Type B pancreatic cell (in vitro differentiated cells): ENCODE measurements around the gene SMCO2. TPM values are rescaled to one million over a fixed set of nuclear protein-coding genes. Genes with fewer than 3 reads are reported as not detected.

Source experiments
- DNase-seq: peaks from one replicate; pipeline ENCODE4 v3.0.0; 2021; ENCODE audit warnings: mixed read lengths; ENCODE audit not compliant: unreplicated experiment; ENCODE audit errors: extremely low spot score
- H3K27ac Mint-ChIP-seq: 2 replicates; pipeline ENCODE4 v1.8.0; 2021; ENCODE audit warnings: mild to moderate bottlenecking, mixed read lengths
- H3K27me3 Mint-ChIP-seq: 2 replicates; pipeline ENCODE4 v1.8.0; 2021; ENCODE audit warnings: mixed read lengths
- H3K36me3 Mint-ChIP-seq: 2 replicates; pipeline ENCODE4 v1.8.0; 2021; ENCODE audit warnings: mixed read lengths
- H3K4me1 Mint-ChIP-seq: one replicate; pipeline ENCODE4 v1.8.0; 2021; ENCODE audit warnings: mixed read lengths; ENCODE audit not compliant: unreplicated experiment
- H3K4me3 Mint-ChIP-seq: 2 replicates; pipeline ENCODE4 v1.8.0; 2021; ENCODE audit warnings: mild to moderate bottlenecking, mixed read lengths
- H3K9me3 Mint-ChIP-seq: 2 replicates; pipeline ENCODE4 v1.8.0; 2021; ENCODE audit warnings: mixed read lengths
- CTCF ChIP-seq: fragments of 200-600 bp; sonication (generic); conservative IDR thresholded peaks from 2 replicates; pipeline ENCODE4 v1.5.0; 2021; ENCODE audit warnings: antibody characterized with exemption, mild to moderate bottlenecking
- total RNA-seq: library from RNA; stranded (reverse); gene quantifications from 2 replicates; pipeline ENCODE4 v1.2.1, GENCODE V29; 2021; ENCODE audit warnings: low replicate concordance

Gene SMCO2
- total RNA-seq, 1 donor from 2014 or later, result not detected

DNA sequence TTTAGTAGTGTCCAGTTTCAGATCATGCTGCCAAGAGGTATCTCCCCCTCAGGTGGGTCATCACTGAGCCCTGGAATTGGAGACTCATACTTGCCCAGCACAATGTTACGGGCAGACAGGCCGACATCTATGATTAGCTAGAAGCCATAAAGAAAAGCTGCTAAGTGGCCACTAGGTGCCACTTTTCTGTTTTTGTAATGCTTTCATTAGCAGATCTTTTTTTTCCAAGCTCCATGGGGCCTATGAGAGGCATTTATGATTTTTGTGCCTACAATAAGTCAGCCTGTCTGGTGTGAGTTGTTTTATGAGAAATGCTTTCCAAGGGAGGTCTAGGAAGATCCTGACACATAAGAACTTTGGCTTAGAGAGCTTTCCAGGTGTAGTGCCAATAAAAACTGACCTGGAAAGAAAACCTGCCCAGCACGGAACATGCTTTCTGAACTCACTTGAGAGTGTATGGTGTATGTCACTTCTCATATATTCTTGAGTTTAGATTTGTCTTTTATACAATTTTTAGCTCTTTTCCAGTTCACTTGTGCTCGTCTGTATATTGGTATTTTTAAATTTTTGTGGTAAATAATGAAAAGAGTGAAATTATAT is 21.8 kb upstream of the SMCO2 start:
- DNase-seq, result no peak
- H3K4me1 Mint-ChIP-seq, result no peaks in the 10 kb centered on the region

GRCh38 chr12:27425306-27425705 is 21.2 kb upstream of the SMCO2 start:
- TF ChIP-seq CTCF, result no peak
- no peak overlapping the region for H3K4me3 Mint-ChIP-seq
- no peak for DNase-seq
- no peaks in the 10 kb centered on the region for H3K4me1 Mint-ChIP-seq
- H3K9me3 Mint-ChIP-seq, result peaks cover 5% of the 10 kb centered on the region
- H3K27me3 Mint-ChIP-seq, result no peaks in the 10 kb centered on the region
- H3K27ac Mint-ChIP-seq, result no peak overlapping the region
- peaks cover 14% of the 10 kb centered on the region for H3K36me3 Mint-ChIP-seq

More for the DNA sequence above, 21.8 kb upstream of the SMCO2 start:
- Mint-ChIP-seq H3K4me3 (no peak overlapping the region), H3K9me3 (peaks cover 5% of the 10 kb centered on the region), H3K27ac (no peak overlapping the region), H3K27me3 (no peaks in the 10 kb centered on the region), H3K36me3 (peaks cover 19% of the 10 kb centered on the region)
- peak; percentile 71 for TF ChIP-seq CTCF

GRCh38 chr12:27426743-27427487 is 19.6 kb upstream of the SMCO2 start:
- Mint-ChIP-seq H3K27ac (peak overlapping the region; percentile 29), H3K36me3 (peaks cover 16% of the 10 kb centered on the region), H3K9me3 (peaks cover 10% of the 10 kb centered on the region), H3K4me3 (no peak overlapping the region), H3K27me3 (no peaks in the 10 kb centered on the region), H3K4me1 (no peaks in the 10 kb centered on the region)
- TF ChIP-seq CTCF, result no peak
- DNase-seq, result no peak

GRCh38 chr12:27427824-27428223 is 18.7 kb upstream of the SMCO2 start:
- Mint-ChIP-seq H3K9me3 (peaks cover 10% of the 10 kb centered on the region), H3K27me3 (no peaks in the 10 kb centered on the region), H3K4me1 (no peaks in the 10 kb centered on the region), H3K36me3 (peaks cover 16% of the 10 kb centered on the region), H3K27ac (peak overlapping the region; percentile 94), H3K4me3 (peak overlapping the region; percentile 61)
- DNase-seq, result no peak
- TF ChIP-seq CTCF, result no peak

DNA sequence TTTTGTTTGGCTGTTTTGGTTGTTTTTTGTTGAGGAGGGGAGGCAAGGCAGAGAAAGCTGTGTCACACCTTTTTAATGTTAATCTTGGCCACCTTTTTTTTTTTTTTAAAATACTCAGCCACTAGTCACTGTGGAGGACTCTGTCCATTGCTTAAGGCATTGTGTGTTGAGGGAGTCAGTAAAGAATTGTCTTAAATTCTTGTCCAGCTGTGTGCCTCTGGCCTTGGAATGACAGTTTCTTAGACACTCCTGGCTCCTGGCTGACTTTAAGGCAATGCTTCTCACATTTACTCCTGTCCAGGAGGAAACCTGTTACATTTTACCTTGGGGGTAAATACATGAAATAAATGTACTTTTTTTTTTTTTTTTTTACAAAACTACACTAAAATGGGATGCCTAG is 18.1 kb upstream of the SMCO2 start:
- Mint-ChIP-seq H3K9me3 (peaks cover 10% of the 10 kb centered on the region), H3K4me3 (peak overlapping the region; percentile 61), H3K27ac (peak overlapping the region; percentile 94), H3K27me3 (no peaks in the 10 kb centered on the region), H3K4me1 (no peaks in the 10 kb centered on the region), H3K36me3 (peaks cover 16% of the 10 kb centered on the region)
- DNase-seq, result no peak
- no peak for TF ChIP-seq CTCF
